Endothelial cell (in vitro differentiated cells): ENCODE results near the gene HNRNPK. TPM values are rescaled to one million over a fixed set of nuclear protein-coding genes. Genes with fewer than 3 reads are reported as not detected.

Source experiments
- DNase-seq: peaks from one replicate; pipeline ENCODE4 v3.0.0; 2021; ENCODE audit warnings: low spot score
- H3K27ac Mint-ChIP-seq: one replicate; pipeline ENCODE4 v1.8.0; 2021; ENCODE audit warnings: mixed read lengths, inconsistent platforms; ENCODE audit not compliant: unreplicated experiment
- H3K27me3 Mint-ChIP-seq: one replicate; pipeline ENCODE4 v1.8.0; 2021; ENCODE audit warnings: mild to moderate bottlenecking, moderate library complexity, mixed read lengths, inconsistent platforms; ENCODE audit not compliant: unreplicated experiment
- H3K36me3 Mint-ChIP-seq: one replicate; pipeline ENCODE4 v1.8.0; 2021; ENCODE audit warnings: mild to moderate bottlenecking, low read depth, mixed read lengths, inconsistent platforms; ENCODE audit not compliant: unreplicated experiment
- H3K4me1 Mint-ChIP-seq: one replicate; pipeline ENCODE4 v1.8.0; 2021; ENCODE audit warnings: mild to moderate bottlenecking, mixed read lengths, inconsistent platforms; ENCODE audit not compliant: unreplicated experiment
- H3K4me3 Mint-ChIP-seq: one replicate; pipeline ENCODE4 v1.8.0; 2021; ENCODE audit warnings: mild to moderate bottlenecking, mixed read lengths, inconsistent platforms; ENCODE audit not compliant: unreplicated experiment
- H3K9me3 Mint-ChIP-seq: one replicate; pipeline ENCODE4 v1.8.0; 2021; ENCODE audit warnings: mixed read lengths, inconsistent platforms; ENCODE audit not compliant: unreplicated experiment
- CTCF ChIP-seq: fragments of 200-600 bp; sonication (generic); IDR thresholded peaks from one replicate; pipeline ENCODE4 v1.5.0; 2021; ENCODE audit warnings: antibody characterized with exemption; ENCODE audit not compliant: unreplicated experiment
- total RNA-seq: library from RNA; stranded (reverse); fragmentation: NEBNext Ultra II Directional; extraction: Animal tissue kit (Norgen Biotek cat#: 25700); gene quantifications from one replicate; pipeline ENCODE4 v1.2.1, GENCODE V29; 2021; ENCODE audit not compliant: unreplicated experiment

The HNRNPK gene
- total RNA-seq, 1 donor from 2014 or later, result 614 TPM

DNA sequence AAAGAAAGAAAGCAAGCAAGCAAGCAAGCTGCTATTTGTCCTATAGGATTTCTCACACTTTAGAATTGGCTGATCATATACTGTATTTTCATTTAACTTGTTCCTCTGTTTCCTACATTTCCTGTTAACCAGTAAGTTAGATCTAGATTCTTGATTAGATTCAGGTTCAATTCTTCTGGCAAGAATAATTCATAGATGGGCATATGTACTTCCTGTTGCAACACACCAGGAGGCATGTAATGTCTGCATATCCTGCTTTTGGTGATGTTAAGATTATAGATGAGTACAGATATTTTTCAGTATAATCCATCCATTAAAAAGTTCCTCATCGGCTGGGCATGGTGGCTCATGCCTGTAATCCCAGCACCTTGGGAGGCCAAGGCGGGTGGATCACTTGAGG, 48.0 kb downstream of the HNRNPK start:
- H3K27ac Mint-ChIP-seq, result no peak overlapping the region
- no peak for TF ChIP-seq CTCF
- no peak for DNase-seq
- H3K9me3 Mint-ChIP-seq, result no peaks in the 10 kb centered on the region
- peaks cover 25% of the 10 kb centered on the region for H3K4me1 Mint-ChIP-seq
- H3K27me3 Mint-ChIP-seq, result peaks cover 1% of the 10 kb centered on the region
- no peaks in the 10 kb centered on the region for H3K36me3 Mint-ChIP-seq
- no peak overlapping the region for H3K4me3 Mint-ChIP-seq

GRCh38 chr9:83930881-83931280, 49.1 kb downstream of the HNRNPK start:
- Mint-ChIP-seq H3K9me3 (no peaks in the 10 kb centered on the region), H3K4me1 (peaks cover 25% of the 10 kb centered on the region), H3K27me3 (peaks cover 1% of the 10 kb centered on the region), H3K4me3 (no peak overlapping the region), H3K27ac (no peak overlapping the region), H3K36me3 (no peaks in the 10 kb centered on the region)
- no peak for TF ChIP-seq CTCF
- no peak for DNase-seq

- no peak for DNase-seq
- H3K27ac Mint-ChIP-seq, result no peak overlapping the region
- H3K27me3 Mint-ChIP-seq, result no peaks in the 10 kb centered on the region
- peaks cover 5% of the 10 kb centered on the region for H3K4me1 Mint-ChIP-seq
- H3K9me3 Mint-ChIP-seq, result no peaks in the 10 kb centered on the region
- TF ChIP-seq CTCF, result no peak
- no peaks in the 10 kb centered on the region for H3K36me3 Mint-ChIP-seq
- H3K4me3 Mint-ChIP-seq, result no peak overlapping the region
Observed at GRCh38 chr9:83927591-83927990, 52.4 kb downstream of the HNRNPK start.

- TF ChIP-seq CTCF, result peak; percentile 58
- Mint-ChIP-seq H3K4me1 (peaks cover 6% of the 10 kb centered on the region), H3K36me3 (no peaks in the 10 kb centered on the region), H3K9me3 (no peaks in the 10 kb centered on the region), H3K4me3 (peak within 1 kb of the TSS; percentile 90), H3K27me3 (peaks cover 3% of the 10 kb centered on the region), H3K27ac (peak within 1 kb of the TSS; percentile 95)
- peak; percentile 100 for DNase-seq
Observed at GRCh38 chr9:83920927-83921707, 58.9 kb downstream of the HNRNPK start, which contains the start of gene KIF27. TSS of gene KIF27 (minus strand) at chr9:83921432. CDS start at chr9:83915591, 5,841 bp downstream.

DNA sequence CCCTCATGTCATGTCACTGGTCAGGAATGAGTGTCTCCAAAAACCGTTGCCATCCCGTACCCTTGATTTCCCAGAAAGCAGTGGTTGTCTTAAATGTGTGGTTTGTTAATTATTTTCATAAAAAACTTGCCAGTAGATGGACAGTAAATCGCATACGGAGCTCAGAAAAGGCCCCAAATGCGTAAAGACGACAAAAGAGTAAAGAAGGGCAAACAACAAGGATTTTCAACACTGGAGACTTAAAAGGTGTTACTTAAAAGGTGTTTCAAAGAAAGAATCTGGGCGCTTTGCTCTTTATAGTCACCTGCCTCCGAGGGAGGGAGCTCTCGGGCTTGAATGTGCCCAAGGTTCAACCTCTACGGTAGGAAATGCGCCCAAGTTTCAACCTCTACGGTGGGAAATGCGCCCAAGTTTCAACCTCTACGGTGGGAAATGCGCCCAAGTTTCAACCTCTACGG, 59.5 kb downstream of the HNRNPK start:
- no peak for TF ChIP-seq CTCF
- Mint-ChIP-seq H3K27ac (peak overlapping the region; percentile 95), H3K36me3 (no peaks in the 10 kb centered on the region), H3K27me3 (peaks cover 3% of the 10 kb centered on the region), H3K9me3 (no peaks in the 10 kb centered on the region), H3K4me3 (peak overlapping the region; percentile 90), H3K4me1 (peaks cover 6% of the 10 kb centered on the region)
- DNase-seq, result no peak
